Spleen (tissue), 11 donors: ENCODE results near the gene PRKCH. TPM values are rescaled to one million over a fixed set of nuclear protein-coding genes. Genes with fewer than 3 reads are reported as not detected.

ENCODE experiments used
- DNase-seq: peaks from one replicate; pipeline ENCODE4 v3.0.0-alpha.2; 2020
- H3K27ac ChIP-seq, 8 donors: fragments of 200-600 bp; sonication (generic) in 7 of 8; 1 replicate in 4 of 8; 2 replicates in 4 of 8; pipeline versions ENCODE4 v1.5.0 to v1.8.0; 2016 to 2021; ENCODE audit warnings: inconsistent platforms in 4 of 8, mild to moderate bottlenecking in 4 of 8, moderate library complexity in 1 of 8
- H3K27me3 ChIP-seq, 7 donors: fragments of 200-600 bp; sonication (generic) in 6 of 7; replicated peaks in 1 of 7; 1 replicate in 4 of 7; 2 replicates in 3 of 7; pipeline versions ENCODE4 v1.5.0 to v1.8.0; 2016 to 2021; ENCODE audit warnings: inconsistent platforms in 3 of 7, mild to moderate bottlenecking in 1 of 7
- H3K36me3 ChIP-seq, 6 donors: fragments of 200-600 bp; sonication (generic) in 5 of 6; 1 replicate in 4 of 6; 2 replicates in 2 of 6; pipeline versions ENCODE4 v1.5.0 to v1.8.0; 2016 to 2021; ENCODE audit warnings: inconsistent platforms in 2 of 6
- H3K4me1 ChIP-seq, 6 donors: fragments of 200-600 bp; sonication (generic) in 5 of 6; 1 replicate in 3 of 6; 2 replicates in 3 of 6; pipeline versions ENCODE4 v1.5.0 to v1.8.0; 2016 to 2021; ENCODE audit warnings: inconsistent platforms in 3 of 6
- H3K4me3 ChIP-seq, 8 donors: fragments of 200-600 bp; sonication (generic) in 7 of 8; 1 replicate in 4 of 8; 2 replicates in 4 of 8; pipeline versions ENCODE4 v1.5.0 to v1.8.0; 2016 to 2021; ENCODE audit warnings: inconsistent platforms in 4 of 8, mild to moderate bottlenecking in 4 of 8, moderate library complexity in 2 of 8
- H3K9me3 ChIP-seq, 8 donors: fragments of 200-600 bp; sonication (generic) in 7 of 8; 1 replicate in 4 of 8; 2 replicates in 4 of 8; pipeline versions ENCODE4 v1.5.0 to v1.8.0; 2016 to 2021; ENCODE audit warnings: inconsistent platforms in 4 of 8
- CTCF ChIP-seq, 11 experiments: fragments of 200-600 bp in 7 of 11; fragments of 450-650 bp in 4 of 11; sonication (generic) in 4 of 11; IDR thresholded peaks in 8 of 11; conservative IDR thresholded peaks in 3 of 11; 1 replicate in 7 of 11; 2 replicates in 4 of 11; pipeline versions ENCODE4 v1.4.0 to v1.8.0; 2016 to 2021; ENCODE audit warnings: antibody characterized with exemption in 11 of 11, inconsistent platforms in 4 of 11, mild to moderate bottlenecking in 1 of 11
- POLR2A ChIP-seq, 3 donors: fragments of 450-650 bp; IDR thresholded peaks; one replicate each; pipeline ENCODE4 v1.5.1; 2017; ENCODE audit warnings: antibody characterized with exemption in 3 of 3, mild to moderate bottlenecking in 1 of 3
- POLR2AphosphoS5 ChIP-seq, 3 donors: sonication (generic); formaldehyde crosslinking; IDR thresholded peaks; one replicate each; pipeline ENCODE4 v1.5.1; 2017; ENCODE audit warnings: antibody characterized with exemption in 3 of 3
- WGBS, 5 donors: extraction: QIAGEN DNeasy Blood & Tissue Kit in 3 of 5; methylation state at CpG; one replicate each; pipeline versions ENCODE4 v1.1.5 to v1.1.7; 2013 to 2018; 5-methylcytosine and 5-hydroxymethylcytosine counted together
- intact Hi-C: fragments of 100-400 bp; cut with DNase I; formaldehyde crosslinking; loops from one replicate; pipeline ENCODE4 v1.15.0; 2023; ENCODE audit warnings: low total_unique reads
- polyA plus RNA-seq, 3 donors: library from polyadenylated mRNA; stranded (reverse); fragments of 200-250 nt; gene quantifications; one replicate each; pipeline ENCODE4 v1.2.1, GENCODE V29; 2013
- total RNA-seq, 7 donors: library from RNA; depleted of rRNA in 3 of 7; stranded (reverse); fragments of >200 nt in 3 of 7; fragmentation: NEBNext Ultra II Directional in 4 of 7; extraction: Animal tissue kit (Norgen Biotek cat#: 25700) in 4 of 7; gene quantifications; one replicate each; pipeline versions ENCODE4 v1.1.0 to v1.2.1, GENCODE V29; 2016 to 2021
- donor health status: healthy with polysubstance abuse.
- donor health status: DM: no; HTN: no; CAD: no; lungs with moderate emphysema.
- donor health status: DM: no; HTN: no; CAD: no.
- donor health status: Bipolar disorder and iron deficiency.
- donor health status: healthy.
- donor health status: DM: no; HTN: no; CAD: no.
- donor health status: DM: yes; HTN: yes; CAD: no.

Gene PRKCH
- total and polyA plus RNA-seq, 10 donors, result 10.0 to 184 (median 105) TPM

GRCh38 chr14:61334197-61334701 lies 12.9 kb downstream of the PRKCH start:
- TF ChIP-seq CTCF (IDR thresholded peaks at IDR 0.05 in 8 of 11, conservative IDR thresholded peaks at IDR 0.05 in 3 of 11) (no peak), POLR2A (IDR thresholded peaks at IDR 0.05) (no peak), POLR2AphosphoS5 (IDR thresholded peaks at IDR 0.05) (no peak)
- Histone ChIP-seq H3K4me1 (peaks cover 30 to 98% (median 53%) of the 10 kb centered on the region in 6 donors), H3K9me3 (no peaks in the 10 kb centered on the region), H3K27ac (peak overlapping the region; percentile 27 to 92 (median 82)), H3K27me3 (no peaks in the 10 kb centered on the region), H3K36me3 (no peaks in the 10 kb centered on the region), H3K4me3 (peak overlapping the region in 1 of 8 donors; percentile 23)
- intact Hi-C loops, result no loop called here
- 74 to 83% (median 80%) methylated on average over 11 of the region's 11 CpGs for WGBS, 5 donors
- DNase-seq, result no peak

DNA sequence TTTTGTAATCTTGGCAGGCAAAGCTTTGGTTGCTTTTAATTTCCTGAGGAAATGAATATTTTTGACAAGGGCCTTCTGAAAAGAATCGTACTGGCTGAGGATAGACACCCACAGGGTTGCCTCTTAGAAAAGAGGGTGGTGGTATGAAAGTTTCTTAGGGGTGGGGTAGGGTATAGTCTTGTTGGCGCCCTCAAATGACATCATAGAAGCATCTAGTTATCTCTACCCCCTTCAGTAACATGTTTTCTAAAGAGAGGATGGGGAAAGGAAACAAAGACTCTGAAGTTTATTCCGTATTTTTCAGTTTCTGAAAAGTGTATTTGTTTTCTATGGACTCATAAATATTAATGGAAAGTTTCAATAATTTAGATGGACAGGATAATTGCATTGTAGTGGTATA lies 13.7 kb downstream of the PRKCH start:
- TF ChIP-seq CTCF (IDR thresholded peaks at IDR 0.05 in 8 of 11, conservative IDR thresholded peaks at IDR 0.05 in 3 of 11) (no peak), POLR2A (IDR thresholded peaks at IDR 0.05) (no peak), POLR2AphosphoS5 (IDR thresholded peaks at IDR 0.05) (no peak)
- no peaks in the 10 kb centered on the region for H3K9me3 ChIP-seq
- 52 to 63% (median 55%) methylated on average over 3 of the region's 3 CpGs for WGBS, 5 donors
- DNase-seq, result no peak
- no peaks in the 10 kb centered on the region for H3K27me3 ChIP-seq
- peak overlapping the region; percentile 27 to 92 (median 82) for H3K27ac ChIP-seq
- intact Hi-C loops, result no loop called here
- no peak overlapping the region for H3K4me3 ChIP-seq
- no peaks in the 10 kb centered on the region for H3K36me3 ChIP-seq
- H3K4me1 ChIP-seq, result peaks cover 24 to 98% (median 50%) of the 10 kb centered on the region in 6 donors

DNA sequence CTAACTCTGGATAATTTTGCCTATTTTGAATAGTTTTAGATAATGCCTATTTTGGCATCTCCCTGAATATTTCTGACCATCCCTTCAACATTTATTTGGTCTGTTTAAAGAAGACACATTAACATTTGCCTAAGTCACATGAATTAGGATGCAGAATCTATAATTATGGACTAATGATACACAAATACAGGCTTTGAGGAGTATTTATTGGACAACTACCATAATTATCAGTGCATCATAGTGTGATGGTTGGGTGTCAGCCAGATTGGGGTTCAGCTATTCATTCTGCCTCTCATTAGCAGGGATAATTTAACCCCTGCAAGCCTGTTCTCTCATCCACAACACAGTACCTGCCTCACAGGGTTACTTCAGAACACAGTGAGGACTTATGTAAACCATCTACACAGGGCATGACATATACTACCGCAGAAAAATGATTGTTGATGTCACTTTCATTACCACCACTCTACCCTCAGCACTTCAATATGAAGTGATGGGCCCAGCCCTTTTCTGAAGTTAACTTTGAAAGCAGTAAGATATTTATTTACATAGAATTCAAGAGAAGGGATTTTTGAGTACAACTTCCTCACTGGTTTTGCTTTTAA lies 14.4 kb downstream of the PRKCH start:
- Histone ChIP-seq H3K4me3 (no peak overlapping the region), H3K27ac (peak overlapping the region; percentile 35 to 92 (median 82)), H3K36me3 (no peaks in the 10 kb centered on the region), H3K27me3 (no peaks in the 10 kb centered on the region), H3K9me3 (no peaks in the 10 kb centered on the region), H3K4me1 (peaks cover 18 to 97% (median 51%) of the 10 kb centered on the region in 6 donors)
- WGBS, 5 donors, result 73 to 91% (median 76%) methylated on average over 1 of the region's 1 CpG
- TF ChIP-seq POLR2AphosphoS5 (IDR thresholded peaks at IDR 0.05), result peak in 1 of 3 donors; percentile 32
- TF ChIP-seq POLR2A (IDR thresholded peaks at IDR 0.05), result no peak
- DNase-seq, result no peak
- intact Hi-C loops, result no loop called here

DNA sequence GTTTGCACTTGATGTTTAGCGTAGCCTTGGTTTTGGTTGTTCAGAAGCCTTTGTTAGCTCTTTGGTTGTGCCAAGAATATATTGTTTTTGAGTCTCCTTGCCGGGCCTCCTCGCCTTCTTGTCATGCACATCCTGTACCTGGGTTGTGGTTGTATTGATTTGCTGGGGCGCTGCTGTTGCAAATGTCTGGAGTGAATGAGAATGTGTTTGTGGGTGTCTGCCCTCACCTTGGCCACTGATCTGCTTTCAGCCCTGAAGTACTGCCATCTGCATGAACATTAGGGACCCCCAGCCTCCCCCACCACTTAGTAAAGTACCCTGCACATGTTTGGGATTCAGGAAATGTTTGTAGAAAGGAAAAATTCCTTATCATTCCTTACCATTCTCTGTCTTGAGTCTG lies 16.5 kb downstream of the PRKCH start:
- Histone ChIP-seq H3K4me3 (peak overlapping the region in 1 of 8 donors; percentile 6), H3K4me1 (peaks cover 25 to 97% (median 68%) of the 10 kb centered on the region in 6 donors), H3K36me3 (no peaks in the 10 kb centered on the region), H3K27me3 (no peaks in the 10 kb centered on the region), H3K27ac (peak overlapping the region in 7 of 8 donors; percentile 38 to 92 (median 89)), H3K9me3 (no peaks in the 10 kb centered on the region)
- DNase-seq, result no peak
- intact Hi-C loops, result no loop called here
- WGBS, 5 donors, result 41 to 66% (median 53%) methylated on average over 4 of the region's 4 CpGs
- peak in 1 of 3 donors; percentile 81 for TF ChIP-seq POLR2AphosphoS5 (IDR thresholded peaks at IDR 0.05)
- no peak for TF ChIP-seq POLR2A (IDR thresholded peaks at IDR 0.05)
- TF ChIP-seq CTCF (IDR thresholded peaks at IDR 0.05 in 8 of 11, conservative IDR thresholded peaks at IDR 0.05 in 3 of 11), result no peak
